Measurements from ENCODE around the gene RXRA.
A peak's percentile ranks its signal among the peaks of the same experiment; 100 is the strongest.

The RXRA gene

GRCh38 chr9:134339183-134339806 is 13.0 kb downstream of the RXRA start:
- no peak for DNase-seq

GRCh38 chr9:134340475-134341160 is 14.4 kb downstream of the RXRA start:
- no peak for DNase-seq

- DNase-seq, result no peak
Measured at GRCh38 chr9:134341306-134341705, 15.1 kb downstream of the RXRA start.

- DNase-seq, result no peak
Measured at GRCh38 chr9:134341929-134342745, 15.9 kb downstream of the RXRA start.

- DNase-seq, result no peak
Measured at GRCh38 chr9:134342746-134343115, 16.5 kb downstream of the RXRA start.

- DNase-seq, result no peak
Measured at GRCh38 chr9:134343637-134344036, 17.4 kb downstream of the RXRA start.

GRCh38 chr9:134344068-134344799 is 18.0 kb downstream of the RXRA start:
- peak; percentile 46 to 59 for DNase-seq

GRCh38 chr9:134344800-134345310 is 18.6 kb downstream of the RXRA start:
- no peak for DNase-seq

GRCh38 chr9:134345737-134346136 is 19.5 kb downstream of the RXRA start:
- no peak for DNase-seq

- no peak for DNase-seq
Measured at GRCh38 chr9:134346151-134346550, 19.9 kb downstream of the RXRA start.

GRCh38 chr9:134346840-134347583 is 20.8 kb downstream of the RXRA start:
- no peak for DNase-seq

- no peak for DNase-seq
Measured at GRCh38 chr9:134347996-134348395, 21.7 kb downstream of the RXRA start.

GRCh38 chr9:134348404-134349155 is 22.3 kb downstream of the RXRA start:
- DNase-seq, result no peak

- no peak for DNase-seq
Measured at GRCh38 chr9:134349936-134350335, 23.7 kb downstream of the RXRA start.

- no peak for DNase-seq
Measured at GRCh38 chr9:134350416-134350994, 24.2 kb downstream of the RXRA start.

GRCh38 chr9:134351606-134352176 is 25.4 kb downstream of the RXRA start:
- DNase-seq, result no peak

GRCh38 chr9:134352247-134352933 is 26.1 kb downstream of the RXRA start:
- no peak for DNase-seq

- no peak for DNase-seq
Measured at GRCh38 chr9:134353539-134353938, 27.3 kb downstream of the RXRA start.

GRCh38 chr9:134355158-134355557 is 28.9 kb downstream of the RXRA start:
- DNase-seq, result no peak
